Embryonic facial prominence (tissue), 1 donor: ENCODE data around the gene NOLC1.

Experiments used
- DNase-seq: peaks from one replicate; pipeline ENCODE4 v3.0.0-alpha.2; 2016; ENCODE audit errors: extremely low spot score

Gene NOLC1

DNA sequence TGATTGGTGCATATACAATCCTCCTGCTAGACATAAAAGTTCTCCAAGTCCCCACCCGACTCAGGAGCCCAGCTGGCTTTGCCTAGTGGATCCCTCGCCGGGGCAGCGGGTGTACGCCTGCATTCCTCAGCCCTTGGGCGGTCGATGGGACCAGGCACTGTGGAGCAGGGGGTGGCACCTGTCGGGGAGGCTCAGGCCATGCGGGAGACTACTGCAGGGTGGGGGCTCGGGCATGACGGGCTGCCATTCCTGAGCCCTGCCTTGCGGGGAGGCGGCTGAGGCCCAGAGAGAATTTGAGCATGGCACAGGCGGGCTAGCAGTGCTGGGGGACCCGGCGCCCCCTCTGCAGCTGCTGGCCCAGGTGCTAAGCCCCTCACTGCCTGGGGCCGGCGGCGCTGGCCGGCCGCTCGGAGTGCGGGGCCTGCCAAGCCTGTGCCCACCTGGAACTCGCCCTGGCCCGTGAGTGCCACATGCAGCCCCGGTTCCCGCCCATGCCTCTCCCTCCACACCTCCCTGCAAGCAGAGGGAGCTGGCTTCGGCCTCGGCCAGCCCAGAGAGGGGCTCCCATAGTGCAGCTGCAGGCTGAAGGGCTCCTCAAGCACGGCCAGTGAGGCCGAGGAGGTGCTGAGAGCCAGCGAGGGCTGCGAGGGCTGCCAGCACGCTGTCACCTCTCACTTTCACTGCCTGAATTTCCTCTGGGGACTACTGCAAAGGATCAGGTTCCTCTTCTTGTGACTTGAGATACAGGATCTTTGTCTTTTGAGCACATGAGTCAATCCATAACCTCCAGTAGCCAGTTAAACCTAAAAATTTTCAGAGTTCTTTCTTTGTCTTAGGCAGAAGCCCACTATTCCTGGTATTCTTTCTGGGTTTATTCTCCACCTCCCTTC is 48.8 kb downstream of the NOLC1 start:
- DNase-seq = no peak

GRCh38 chr10:102202386-102202785 is 50.2 kb downstream of the NOLC1 start:
- no peak for DNase-seq

DNA sequence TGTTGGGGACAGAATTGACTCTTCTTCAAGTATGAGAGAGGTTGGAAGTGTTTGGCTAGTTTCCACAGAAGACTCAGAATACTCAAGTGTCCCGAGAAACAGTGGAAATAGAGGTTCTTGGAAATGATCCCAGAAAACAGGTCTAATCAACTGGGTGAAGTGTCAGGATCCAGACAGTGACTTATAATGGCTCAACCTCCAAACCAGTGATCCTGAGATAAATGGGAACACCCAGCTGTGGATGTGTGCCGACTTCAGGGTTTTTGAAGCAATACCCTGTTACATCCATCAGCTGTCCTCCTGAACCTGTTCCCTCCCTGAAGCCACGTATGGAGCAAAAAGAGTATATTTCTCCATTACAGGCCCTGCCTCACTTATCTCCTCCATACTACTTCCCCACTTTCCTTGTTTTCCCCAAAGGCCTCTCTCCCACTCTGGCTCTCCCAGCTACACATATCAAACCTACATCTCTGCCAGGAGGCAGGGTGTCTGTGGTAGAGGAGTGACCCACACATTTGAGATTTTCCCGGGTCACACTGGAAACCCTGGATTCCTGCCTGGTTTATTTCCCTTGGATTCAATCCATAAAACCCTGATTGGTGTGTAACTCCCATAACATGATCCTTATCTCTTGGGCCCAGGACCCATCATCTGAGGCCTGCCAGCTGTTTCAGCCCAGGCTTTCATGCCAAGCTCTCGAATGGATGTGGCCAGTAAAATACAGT is 56.3 kb downstream of the NOLC1 start:
- no peak for DNase-seq

DNA sequence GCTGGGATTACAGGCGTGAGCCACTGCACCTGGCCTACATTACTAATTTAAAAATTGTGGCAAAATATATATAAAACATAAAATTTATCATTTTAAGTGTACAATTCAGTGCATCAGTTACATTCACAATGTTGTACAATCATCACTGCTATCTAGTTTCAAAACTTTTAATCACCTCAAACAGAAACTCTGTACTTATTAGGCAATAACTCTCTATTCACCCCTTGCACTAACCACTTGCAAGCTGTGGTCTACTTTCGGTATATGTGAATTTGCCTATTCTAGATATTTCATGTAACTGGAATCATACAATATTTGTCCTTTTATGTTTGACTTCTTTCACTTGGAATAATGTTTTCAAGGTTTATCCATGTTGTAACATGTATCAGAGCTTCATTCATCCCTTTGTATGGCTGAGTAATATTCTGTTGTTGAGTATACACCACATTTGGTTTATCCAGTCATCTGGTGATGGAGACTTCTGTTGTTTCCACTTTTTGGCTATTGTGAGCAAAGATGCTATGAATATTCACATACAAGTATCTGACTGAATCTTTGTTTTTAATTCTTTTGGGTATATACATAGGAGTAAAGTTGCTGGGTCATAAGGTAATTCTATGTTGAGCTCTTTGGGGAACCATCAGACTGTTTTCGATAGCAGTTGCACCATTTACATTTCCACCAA is 59.6 kb downstream of the NOLC1 start:
- DNase-seq = no peak
